ENCODE data around the gene HSD17B12. TPM values are rescaled to one million over a fixed set of nuclear protein-coding genes. Genes with fewer than 3 reads are reported as not detected.

The HSD17B12 gene
- total RNA-seq, 1 donor from 2014 or later = 99.8 TPM

- Histone ChIP-seq H3K9me3 (no peaks in the 10 kb centered on the region), H3K27me3 (no peaks in the 10 kb centered on the region), H3K36me3 (peaks cover 60% of the 10 kb centered on the region), H3K4me1 (peaks cover 10% of the 10 kb centered on the region), H3K27ac (peak overlapping the region; percentile 43), H3K4me3 (no peak overlapping the region)
- DNase-seq = no peak
- intact Hi-C loops (cut with DNase I) = no loop called here
- ATAC-seq = no peak
- TF ChIP-seq CTCF (IDR thresholded peaks at IDR 0.05) = no peak
These were observed 225.3 kb downstream of the HSD17B12 start for GRCh38 chr11:43905813-43906241.

Other genes with a start within 250 kb of the HSD17B12 start
- 27.7 TPM for gene ALKBH3, start 200.1 kb downstream of the HSD17B12 start, total RNA-seq

Measured in upper lobe of right lung (tissue), 1 donor.